NCI-H748 (cell line): ENCODE measurements around the gene KIAA0232.

ENCODE experiments used
- DNase-seq: peaks from one replicate; lab custom pipeline; 2025; ENCODE audit not compliant: unreplicated experiment; lab: John Stamatoyannopoulos, UW

Gene KIAA0232

GRCh38 chr4:6782147-6782845 lies at the start of gene KIAA0232:
TSS of gene KIAA0232 (plus strand) at chr4:6782727. CDS start at chr4:6824454, 41,727 bp downstream.
- peak; percentile 92 for DNase-seq

- DNase-seq, result no peak
These were observed 49.0 kb upstream of the KIAA0232 start for GRCh38 chr4:6733358-6734164.

- no peak for DNase-seq
These were observed 48.3 kb upstream of the KIAA0232 start for GRCh38 chr4:6734165-6734786.

- DNase-seq, result no peak
These were observed 42.6 kb upstream of the KIAA0232 start for GRCh38 chr4:6739920-6740319.

GRCh38 chr4:6740347-6740746 lies 42.2 kb upstream of the KIAA0232 start:
- DNase-seq, result no peak

GRCh38 chr4:6742507-6742906 lies 40.0 kb upstream of the KIAA0232 start:
- no peak for DNase-seq

- DNase-seq, result no peak
These were observed 39.5 kb upstream of the KIAA0232 start for GRCh38 chr4:6742989-6743388.

- no peak for DNase-seq
These were observed 35.7 kb upstream of the KIAA0232 start for GRCh38 chr4:6746721-6747293.

GRCh38 chr4:6747294-6748051 lies 35.1 kb upstream of the KIAA0232 start:
- no peak for DNase-seq

- no peak for DNase-seq
These were observed 34.2 kb upstream of the KIAA0232 start for GRCh38 chr4:6748286-6748685.

GRCh38 chr4:6749340-6750171 lies 33.0 kb upstream of the KIAA0232 start:
- DNase-seq, result no peak

- DNase-seq, result no peak
These were observed 32.0 kb upstream of the KIAA0232 start for GRCh38 chr4:6750286-6751221.

- no peak for DNase-seq
These were observed 30.7 kb upstream of the KIAA0232 start for GRCh38 chr4:6751611-6752485.

GRCh38 chr4:6752486-6752829 lies 30.1 kb upstream of the KIAA0232 start:
- no peak for DNase-seq

GRCh38 chr4:6753103-6753560 lies 29.4 kb upstream of the KIAA0232 start:
- no peak for DNase-seq

- no peak for DNase-seq
These were observed 28.6 kb upstream of the KIAA0232 start for GRCh38 chr4:6753891-6754290.

- no peak for DNase-seq
These were observed 27.9 kb upstream of the KIAA0232 start for GRCh38 chr4:6754481-6755087.
